ENCODE data around the gene POLE2.
"Not testable (repeated sequence)": the region's sequence is repeated elsewhere in the genome, so short reads cannot be mapped to it uniquely, and the experiment has no call there.

POLE2 gene

DNA sequence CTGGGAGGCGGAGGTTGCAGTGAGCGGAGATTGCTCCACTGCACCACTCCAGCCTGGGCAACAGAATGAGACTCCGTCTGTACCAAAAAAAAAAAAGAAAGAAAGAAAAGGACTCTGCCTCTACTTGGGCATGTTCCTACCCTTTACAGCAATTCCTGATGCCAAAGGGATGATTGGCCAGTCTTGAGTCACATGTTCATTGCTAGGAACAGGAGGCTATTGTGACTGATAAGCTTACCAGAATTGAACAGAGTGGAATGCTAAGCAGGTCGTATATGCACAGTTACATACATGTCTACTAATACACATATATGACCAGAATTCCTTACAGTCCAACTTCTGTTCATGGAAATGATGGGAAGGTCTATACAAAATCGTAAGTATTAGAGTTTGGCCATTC is 39.2 kb upstream of the POLE2 start:
- Histone ChIP-seq H3K9me3 (ENCODE audit: control insufficient read depth, insufficient read depth, low read length) (no peaks in the 10 kb centered on the region), H3K79me2 (ENCODE audit: control insufficient read depth, low read length) (no peaks in the 10 kb centered on the region), H3K36me3 (ENCODE audit: control insufficient read depth, low read length) (no peaks in the 10 kb centered on the region), H3K27ac (ENCODE audit: low read depth, low read length) (no peak overlapping the region), H3K4me1 (ENCODE audit: control insufficient read depth, low read length) (no peaks in the 10 kb centered on the region), H3F3A (ENCODE audit: control insufficient read depth, insufficient read depth) (no peaks in the 10 kb centered on the region), H3K4me3 (ENCODE audit: low read length) (no peak overlapping the region), H3K27me3 (ENCODE audit: control insufficient read depth, low read length) (no peaks in the 10 kb centered on the region), H3K9me2 (replicated peaks; ENCODE audit: control insufficient read depth, low read length) (no peaks in the 10 kb centered on the region), H4K20me1 (ENCODE audit: control insufficient read depth, insufficient read depth, low read depth, low read length) (no peaks in the 10 kb centered on the region), H3K4me2 (ENCODE audit: low read length) (no peak overlapping the region)
- TF ChIP-seq EZH2phosphoT487 (IDR thresholded peaks at IDR 0.05; ENCODE audit: borderline replicate concordance, low read length), result no peak
- TF ChIP-seq, protein P1, sequence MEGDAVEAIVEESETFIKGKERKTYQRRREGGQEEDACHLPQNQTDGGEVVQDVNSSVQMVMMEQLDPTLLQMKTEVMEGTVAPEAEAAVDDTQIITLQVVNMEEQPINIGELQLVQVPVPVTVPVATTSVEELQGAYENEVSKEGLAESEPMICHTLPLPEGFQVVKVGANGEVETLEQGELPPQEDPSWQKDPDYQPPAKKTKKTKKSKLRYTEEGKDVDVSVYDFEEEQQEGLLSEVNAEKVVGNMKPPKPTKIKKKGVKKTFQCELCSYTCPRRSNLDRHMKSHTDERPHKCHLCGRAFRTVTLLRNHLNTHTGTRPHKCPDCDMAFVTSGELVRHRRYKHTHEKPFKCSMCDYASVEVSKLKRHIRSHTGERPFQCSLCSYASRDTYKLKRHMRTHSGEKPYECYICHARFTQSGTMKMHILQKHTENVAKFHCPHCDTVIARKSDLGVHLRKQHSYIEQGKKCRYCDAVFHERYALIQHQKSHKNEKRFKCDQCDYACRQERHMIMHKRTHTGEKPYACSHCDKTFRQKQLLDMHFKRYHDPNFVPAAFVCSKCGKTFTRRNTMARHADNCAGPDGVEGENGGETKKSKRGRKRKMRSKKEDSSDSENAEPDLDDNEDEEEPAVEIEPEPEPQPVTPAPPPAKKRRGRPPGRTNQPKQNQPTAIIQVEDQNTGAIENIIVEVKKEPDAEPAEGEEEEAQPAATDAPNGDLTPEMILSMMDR (IDR thresholded peaks at IDR 0.05; ENCODE audit: low read depth, low read length, poor library complexity, severe bottlenecking), result no peak

DNA sequence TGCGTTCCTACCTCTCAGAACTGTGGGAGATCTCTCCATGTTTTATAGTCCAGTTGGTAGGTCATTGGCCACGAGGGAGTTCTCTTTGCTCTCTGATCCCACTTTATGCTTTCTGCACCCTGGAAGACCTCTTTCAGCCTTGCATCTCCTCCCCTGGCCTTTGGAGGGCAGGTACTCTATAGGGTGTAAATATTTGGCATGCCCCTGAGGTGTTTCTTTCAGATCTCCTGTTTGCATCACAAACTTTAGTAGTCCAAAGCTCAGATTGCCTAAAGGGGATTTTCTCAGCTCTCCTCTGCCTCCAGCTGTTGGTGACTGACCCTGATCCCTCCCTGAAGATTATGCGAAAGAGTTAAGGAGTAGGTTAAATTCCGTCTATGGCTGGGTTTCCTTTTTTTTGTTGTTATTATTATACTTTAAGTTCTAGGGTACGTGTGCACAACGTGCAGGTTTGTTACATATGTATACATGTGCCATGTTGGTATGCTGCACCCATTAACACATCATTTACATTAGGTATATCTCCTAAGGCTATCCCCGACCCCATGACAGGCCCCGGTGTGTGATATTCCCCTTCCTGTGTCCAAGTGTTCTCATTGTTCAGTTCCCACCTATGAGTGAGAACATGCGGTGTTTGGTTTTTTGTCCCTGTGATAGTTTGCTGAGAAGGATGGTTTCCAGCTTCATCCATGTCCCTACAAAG is 33.9 kb upstream of the POLE2 start:
- not testable (repeated sequence) for H3K79me2 ChIP-seq (ENCODE audit: control insufficient read depth, low read length); H3K4me3 ChIP-seq (ENCODE audit: low read length); H4K20me1 ChIP-seq (ENCODE audit: control insufficient read depth, insufficient read depth, low read depth, low read length); H3K9me3 ChIP-seq (ENCODE audit: control insufficient read depth, insufficient read depth, low read length); H3K9me2 ChIP-seq (replicated peaks; ENCODE audit: control insufficient read depth, low read length); H3K27ac ChIP-seq (ENCODE audit: low read depth, low read length); H3K36me3 ChIP-seq (ENCODE audit: control insufficient read depth, low read length); H3K27me3 ChIP-seq (ENCODE audit: control insufficient read depth, low read length); H3K4me1 ChIP-seq (ENCODE audit: control insufficient read depth, low read length); H3K4me2 ChIP-seq (ENCODE audit: low read length); H3F3A ChIP-seq (ENCODE audit: control insufficient read depth, insufficient read depth)

DNA sequence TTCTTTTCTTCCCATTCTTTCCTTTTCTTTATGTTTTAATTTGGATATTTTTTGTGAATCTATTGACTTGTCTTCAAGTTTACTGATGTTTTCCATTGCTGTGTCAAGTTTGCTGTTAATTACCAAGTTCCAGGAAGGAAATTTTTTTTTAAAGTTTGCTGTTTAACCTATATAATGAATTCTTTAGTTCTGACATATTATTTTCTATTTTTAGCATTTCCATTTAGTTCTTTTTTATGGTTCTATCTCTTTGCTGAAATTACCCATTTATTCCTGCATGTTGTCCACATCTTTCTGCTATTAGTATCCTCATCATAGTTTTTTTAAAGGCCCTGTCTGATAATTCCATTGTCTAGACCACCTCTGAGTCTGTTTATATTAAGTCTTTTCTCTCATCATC is 32.7 kb upstream of the POLE2 start:
- no peaks in the 10 kb centered on the region for H3K79me2 ChIP-seq (ENCODE audit: control insufficient read depth, low read length)
- no peaks in the 10 kb centered on the region for H3K4me1 ChIP-seq (ENCODE audit: control insufficient read depth, low read length)
- no peaks in the 10 kb centered on the region for H3K36me3 ChIP-seq (ENCODE audit: control insufficient read depth, low read length)
- H3K9me2 ChIP-seq (replicated peaks; ENCODE audit: control insufficient read depth, low read length), result no peaks in the 10 kb centered on the region
- TF ChIP-seq, protein P1 (IDR thresholded peaks at IDR 0.05; ENCODE audit: low read depth, low read length, poor library complexity, severe bottlenecking), result no peak
- no peak for TF ChIP-seq EZH2phosphoT487 (IDR thresholded peaks at IDR 0.05; ENCODE audit: borderline replicate concordance, low read length)
- no peaks in the 10 kb centered on the region for H4K20me1 ChIP-seq (ENCODE audit: control insufficient read depth, insufficient read depth, low read depth, low read length)
- no peak overlapping the region for H3K4me3 ChIP-seq (ENCODE audit: low read length)
- H3F3A ChIP-seq (ENCODE audit: control insufficient read depth, insufficient read depth), result no peaks in the 10 kb centered on the region
- no peak overlapping the region for H3K4me2 ChIP-seq (ENCODE audit: low read length)
- no peak overlapping the region for H3K27ac ChIP-seq (ENCODE audit: low read depth, low read length)
- no peaks in the 10 kb centered on the region for H3K9me3 ChIP-seq (ENCODE audit: control insufficient read depth, insufficient read depth, low read length)
- no peaks in the 10 kb centered on the region for H3K27me3 ChIP-seq (ENCODE audit: control insufficient read depth, low read length)

DNA sequence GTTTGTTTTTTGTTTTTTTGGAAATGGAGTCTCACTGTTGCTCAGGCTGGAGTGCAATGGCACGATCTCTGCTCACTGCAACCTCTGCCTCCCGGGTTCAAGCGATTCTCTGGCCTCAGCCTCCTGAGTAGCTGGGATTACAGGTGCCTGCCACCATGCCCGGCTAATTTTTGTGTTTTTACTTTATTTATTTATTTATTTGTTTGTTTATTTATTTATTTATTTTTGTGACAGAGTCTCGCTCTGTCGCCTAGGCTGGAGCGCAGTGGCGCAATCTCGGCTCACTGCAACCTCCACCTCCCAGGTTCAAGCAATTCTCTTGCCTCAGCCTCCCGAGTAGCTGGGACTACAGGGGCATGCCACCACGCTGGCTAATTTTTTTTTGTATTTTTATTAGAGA is 23.0 kb upstream of the POLE2 start:
- not testable (repeated sequence) for H3K27me3 ChIP-seq (ENCODE audit: control insufficient read depth, low read length); H3K4me1 ChIP-seq (ENCODE audit: control insufficient read depth, low read length); H3K9me3 ChIP-seq (ENCODE audit: control insufficient read depth, insufficient read depth, low read length); H3F3A ChIP-seq (ENCODE audit: control insufficient read depth, insufficient read depth); H4K20me1 ChIP-seq (ENCODE audit: control insufficient read depth, insufficient read depth, low read depth, low read length); H3K4me3 ChIP-seq (ENCODE audit: low read length); H3K79me2 ChIP-seq (ENCODE audit: control insufficient read depth, low read length); H3K9me2 ChIP-seq (replicated peaks; ENCODE audit: control insufficient read depth, low read length); H3K27ac ChIP-seq (ENCODE audit: low read depth, low read length); H3K36me3 ChIP-seq (ENCODE audit: control insufficient read depth, low read length); H3K4me2 ChIP-seq (ENCODE audit: low read length)

DNA sequence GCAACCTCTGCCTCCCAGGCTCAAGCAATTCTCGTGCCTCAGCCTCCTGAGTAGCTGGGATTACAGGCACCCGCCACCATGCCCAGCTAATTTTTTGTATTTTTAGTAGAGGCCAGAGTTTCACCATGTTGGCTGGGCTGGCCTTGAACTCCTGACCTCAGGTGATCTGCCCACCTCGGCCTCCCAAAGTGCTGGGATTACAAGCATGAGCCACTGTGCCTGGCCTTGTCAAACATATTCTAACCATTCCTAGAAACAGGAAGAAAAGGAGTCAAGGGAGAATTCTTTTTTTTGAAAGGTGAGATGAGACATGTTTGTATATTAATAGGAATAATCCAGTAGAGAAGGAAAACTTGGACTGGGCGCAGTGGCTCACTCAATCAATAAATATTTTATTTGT is 16.5 kb upstream of the POLE2 start:
- H3K4me1 ChIP-seq (ENCODE audit: control insufficient read depth, low read length); H4K20me1 ChIP-seq (ENCODE audit: control insufficient read depth, insufficient read depth, low read depth, low read length); H3K27me3 ChIP-seq (ENCODE audit: control insufficient read depth, low read length); H3F3A ChIP-seq (ENCODE audit: control insufficient read depth, insufficient read depth); H3K27ac ChIP-seq (ENCODE audit: low read depth, low read length); H3K9me3 ChIP-seq (ENCODE audit: control insufficient read depth, insufficient read depth, low read length); H3K79me2 ChIP-seq (ENCODE audit: control insufficient read depth, low read length); H3K9me2 ChIP-seq (replicated peaks; ENCODE audit: control insufficient read depth, low read length); H3K4me3 ChIP-seq (ENCODE audit: low read length); H3K36me3 ChIP-seq (ENCODE audit: control insufficient read depth, low read length); H3K4me2 ChIP-seq (ENCODE audit: low read length): not testable (repeated sequence)
